GM19238 (cell line): ENCODE data around the gene SNORC.
"Not testable (repeated sequence)": the region's sequence is repeated elsewhere in the genome, so short reads cannot be mapped to it uniquely, and the experiment has no call there.

Experiments
- DNase-seq: peaks from one replicate; pipeline ENCODE4 v3.0.0; 2011; ENCODE audit warnings: low spot score; ENCODE audit not compliant: insufficient read length

SNORC gene

DNA sequence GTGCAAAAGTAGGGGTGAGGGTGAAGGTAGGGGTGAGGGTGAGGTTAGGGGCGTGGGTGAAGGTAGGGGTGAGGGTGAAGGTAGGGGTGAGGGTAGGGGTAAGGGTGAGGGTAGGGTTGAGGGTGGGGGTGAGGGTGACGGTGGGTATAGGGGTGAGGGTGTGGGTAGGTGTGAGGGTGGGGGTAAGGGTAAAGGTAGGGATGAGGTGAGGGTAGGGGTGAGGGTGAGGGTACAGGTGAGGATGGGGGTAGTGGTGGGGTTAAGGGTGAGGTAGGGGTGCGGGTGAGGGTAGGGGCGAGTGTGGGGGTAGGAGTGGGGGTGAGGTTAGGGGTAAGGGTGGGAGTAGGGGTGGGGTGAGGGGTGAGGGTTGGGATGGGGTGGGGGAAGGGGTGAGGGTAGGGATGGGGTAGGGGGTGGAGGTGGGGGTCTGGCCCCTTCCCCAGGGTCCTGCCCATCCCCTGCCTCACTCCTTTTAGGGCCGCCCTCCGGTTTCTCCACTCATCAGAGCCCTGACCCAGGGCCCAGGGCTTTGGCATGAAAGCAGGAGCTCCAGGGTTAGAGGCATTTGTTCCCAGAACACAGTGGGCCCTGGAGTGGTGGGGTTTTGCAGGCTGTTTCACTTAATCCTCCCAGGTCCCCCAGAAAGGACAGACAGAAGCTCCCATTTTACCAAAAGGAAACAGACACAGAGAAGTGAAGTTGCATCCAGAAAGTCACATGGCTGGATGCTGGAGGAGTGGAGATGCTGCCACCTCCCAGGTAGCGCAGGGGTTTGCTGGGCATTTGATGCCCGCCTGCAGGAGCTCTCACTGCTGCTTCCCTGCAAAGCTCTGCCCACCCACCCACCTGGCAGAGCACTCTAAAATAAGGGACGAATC, 26.9 kb downstream of the SNORC start:
- DNase-seq = no peak

GRCh38 chr2:232897598-232898408, 27.7 kb downstream of the SNORC start:
- DNase-seq = no peak

GRCh38 chr2:232898592-232899543, 28.8 kb downstream of the SNORC start:
- no peak for DNase-seq

DNA sequence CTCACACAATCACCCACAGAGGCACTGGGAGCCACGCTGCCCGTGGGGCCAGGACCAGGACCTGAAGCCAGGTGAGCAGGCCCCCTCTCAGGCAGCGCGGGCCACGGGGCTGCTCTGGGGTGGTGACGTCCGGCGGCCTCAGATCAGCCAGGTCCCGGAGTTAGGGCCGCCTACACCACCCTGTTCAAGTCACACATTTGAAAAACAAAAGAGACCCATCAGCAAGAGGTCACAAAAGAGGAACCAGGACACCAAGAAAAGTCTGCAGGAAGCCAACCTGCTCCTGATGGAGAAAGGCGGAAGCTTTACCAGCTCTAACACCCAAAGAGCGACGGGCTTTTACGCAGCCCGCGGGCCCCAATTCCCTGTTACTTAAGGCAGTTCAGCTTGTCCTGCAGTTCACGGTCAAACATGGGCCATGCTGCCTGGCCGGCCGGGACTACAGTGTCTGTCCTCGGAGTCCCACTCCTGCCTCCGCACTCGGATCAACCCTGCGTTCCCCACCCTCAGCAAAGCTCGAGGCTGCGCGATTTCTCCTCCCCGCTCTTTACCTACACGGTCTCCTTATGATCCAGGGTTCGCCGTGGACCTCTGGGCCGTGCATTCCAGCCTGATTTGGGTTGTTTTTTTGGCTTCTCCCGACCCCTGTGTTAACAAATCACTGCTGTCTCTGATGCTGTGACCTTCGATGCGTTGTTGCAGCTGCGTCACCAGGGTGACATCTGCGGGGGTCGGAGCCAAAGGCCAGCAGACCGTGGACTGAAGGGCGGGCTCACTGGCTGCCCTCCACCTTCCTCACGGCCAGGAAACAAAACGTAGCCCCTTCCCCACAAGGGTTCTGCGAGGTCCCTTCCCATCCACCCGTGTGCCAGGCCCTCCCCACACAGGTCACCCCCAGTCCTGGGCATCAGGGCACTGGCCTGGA, 31.0 kb downstream of the SNORC start:
- no peak for DNase-seq

GRCh38 chr2:232901736-232902578, 31.9 kb downstream of the SNORC start:
- no peak for DNase-seq

DNA sequence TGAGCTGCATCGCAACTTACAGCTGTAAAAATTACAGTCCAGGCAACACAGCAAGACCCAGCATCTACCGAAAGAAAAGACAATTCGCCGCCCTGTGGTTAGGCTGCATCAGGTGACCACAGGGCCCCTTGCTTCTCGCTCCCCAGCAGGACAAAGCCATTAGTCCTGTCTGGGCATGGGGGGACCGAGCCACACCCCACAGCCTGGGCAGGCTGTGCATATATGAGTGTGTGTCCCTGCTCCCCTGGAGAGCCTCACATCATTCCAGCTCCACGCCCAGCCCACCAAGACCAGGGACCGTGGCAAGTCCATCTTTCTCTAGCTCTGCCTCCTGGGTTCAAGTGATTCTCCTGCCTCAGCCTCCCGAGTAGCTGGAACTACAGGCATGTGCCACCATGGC, 33.9 kb downstream of the SNORC start:
- DNase-seq = no peak

GRCh38 chr2:232906867-232907717, 37.0 kb downstream of the SNORC start:
- not testable (repeated sequence) for DNase-seq

GRCh38 chr2:232907718-232908085, 37.6 kb downstream of the SNORC start:
- not testable (repeated sequence) for DNase-seq

- no peak for DNase-seq
Observed at GRCh38 chr2:232908695-232909094, 38.6 kb downstream of the SNORC start.

GRCh38 chr2:232910376-232910775, 40.3 kb downstream of the SNORC start:
- DNase-seq = no peak

GRCh38 chr2:232911712-232912277, 41.7 kb downstream of the SNORC start:
- DNase-seq = no peak

GRCh38 chr2:232913903-232914302, 43.8 kb downstream of the SNORC start:
- DNase-seq = no peak

GRCh38 chr2:232919141-232919540, 49.1 kb downstream of the SNORC start:
- DNase-seq = no peak

DNA sequence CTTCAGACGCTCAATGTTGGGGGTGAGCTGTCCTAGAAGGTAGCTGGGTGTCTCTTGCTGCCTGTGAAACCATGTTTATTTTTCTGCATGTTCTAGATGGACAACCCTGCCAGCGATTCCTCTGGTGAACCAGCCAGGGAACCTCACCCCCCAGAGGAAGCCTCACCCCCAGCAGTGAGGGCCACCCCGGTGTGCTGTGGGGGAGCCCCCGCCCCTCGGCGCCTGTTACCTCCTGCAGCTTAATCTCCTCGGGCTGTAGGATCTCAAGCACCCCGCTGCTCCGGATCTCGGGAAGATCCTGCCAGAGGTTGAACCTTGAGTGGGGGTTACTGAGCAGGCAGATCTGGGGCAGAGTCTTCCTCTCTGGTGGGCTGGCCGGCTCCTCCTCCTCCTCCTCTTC, 50.0 kb downstream of the SNORC start:
- no peak for DNase-seq

GRCh38 chr2:232920760-232921159, 50.7 kb downstream of the SNORC start:
- DNase-seq = no peak

DNA sequence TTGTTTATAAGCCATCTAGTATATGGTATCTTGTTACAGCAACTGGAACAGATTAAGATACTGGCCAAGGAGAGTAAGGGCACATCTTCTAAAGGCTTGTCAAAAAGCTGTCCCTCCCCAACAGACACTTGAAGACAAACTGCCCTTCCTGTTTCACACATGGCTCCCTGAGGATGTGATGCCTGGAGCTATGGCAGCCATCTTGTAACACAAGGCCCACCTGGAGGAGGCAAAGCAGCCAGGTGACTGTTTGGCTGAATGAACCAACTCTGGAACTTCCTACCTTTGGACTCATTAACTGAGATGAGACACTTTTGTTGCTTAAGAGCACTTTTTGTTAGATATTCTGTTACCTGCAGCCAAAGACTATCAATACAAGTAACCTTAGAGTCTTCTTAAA, 54.4 kb downstream of the SNORC start:
- DNase-seq = no peak

- no peak for DNase-seq
Observed at GRCh38 chr2:232925153-232925820, 55.2 kb downstream of the SNORC start.

- DNase-seq = no peak
Observed at GRCh38 chr2:232925821-232926156, 55.7 kb downstream of the SNORC start.
